Activated CD4-positive, alpha-beta T cell treated with anti-CD3 and anti-CD28 coated beads, Interleukin-2, amount 10 ng/mL, durations not matched to agents 7 days and 5 days (primary cell): ENCODE data around the gene KIAA0513. TPM values are rescaled to one million over a fixed set of nuclear protein-coding genes. Genes with fewer than 3 reads are reported as not detected.

Experiments used
- CTCF ChIA-PET: fragments of 350-600 bp; sonication (Branson Sonifier 250); formaldehyde crosslinking; loops from one replicate; lab custom pipeline; 2021; ENCODE audit warnings: antibody characterized with exemption; lab: Charles Lee
- POLR2A ChIA-PET: fragments of 350-600 bp; sonication (Branson Sonifier 250); formaldehyde crosslinking; loops from one replicate; lab custom pipeline; 2021; ENCODE audit warnings: antibody characterized with exemption; lab: Charles Lee
- DNase-seq: peaks from one replicate; pipeline ENCODE4 v3.0.0-alpha.2; 2020
- H3K27ac Mint-ChIP-seq: one replicate; pipeline ENCODE4 v1.8.0; 2021; ENCODE audit warnings: mild to moderate bottlenecking, moderate library complexity, mixed read lengths
- H3K27me3 Mint-ChIP-seq: one replicate; pipeline ENCODE4 v1.8.0; 2021; ENCODE audit warnings: mixed read lengths
- H3K36me3 Mint-ChIP-seq: one replicate; pipeline ENCODE4 v1.8.0; 2021; ENCODE audit warnings: low read depth, mixed read lengths
- H3K4me1 Mint-ChIP-seq: one replicate; pipeline ENCODE4 v1.8.0; 2021; ENCODE audit warnings: mixed read lengths
- H3K4me3 Mint-ChIP-seq: one replicate; pipeline ENCODE4 v1.8.0; 2021; ENCODE audit warnings: mild to moderate bottlenecking, moderate library complexity, mixed read lengths
- H3K9me3 Mint-ChIP-seq: one replicate; pipeline ENCODE4 v1.8.0; 2021; ENCODE audit warnings: mixed read lengths
- total RNA-seq, 2 experiments: library from RNA; stranded (reverse); gene quantifications; one replicate each; pipeline ENCODE4 v1.2.3, GENCODE V29; 2021

Gene KIAA0513
- total RNA-seq, 2 experiments from 2014 or later = 13.6 to 14.8 TPM

DNA sequence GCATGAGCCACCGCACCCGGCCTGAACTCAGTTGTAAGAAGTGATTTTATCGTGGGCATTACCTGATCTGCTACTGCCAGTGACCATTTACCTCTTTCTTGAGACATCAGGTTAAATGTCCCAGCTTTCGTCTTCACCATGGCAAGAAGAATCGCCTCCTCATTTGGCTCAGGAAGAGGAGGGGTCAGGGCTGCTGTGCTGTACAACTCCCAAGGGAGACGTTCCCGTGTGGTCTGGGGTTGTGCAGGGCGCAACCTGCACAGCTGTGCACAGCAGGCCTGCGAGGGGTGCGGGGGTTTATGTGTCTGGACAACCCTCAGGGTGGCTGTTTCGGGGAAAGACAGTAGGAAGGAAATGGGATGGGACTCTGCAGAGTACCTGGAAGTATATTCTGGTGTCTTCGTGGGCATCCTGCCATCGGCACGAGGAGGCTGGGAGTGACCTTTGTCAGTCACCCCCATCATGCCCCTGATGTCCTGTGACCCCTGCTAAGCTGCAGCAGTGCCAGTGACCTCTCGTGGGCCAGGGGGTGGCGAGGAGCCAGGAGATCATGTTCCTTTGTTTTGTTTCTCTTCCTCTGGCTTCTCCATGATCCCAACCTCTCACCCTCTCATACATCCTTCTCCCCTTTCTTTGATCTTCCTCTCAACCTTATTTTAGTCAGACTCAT lies 57.4 kb downstream of the KIAA0513 start:
- CTCF ChIA-PET = interaction anchor here (1.1 to 1.5 kb wide), 2 partner anchors 58 to 75 kb away, joined by 3 read pairs; partner anchors contain the start of gene KIAA0513
- Mint-ChIP-seq H3K4me1 (peaks cover 14% of the 10 kb centered on the region), H3K36me3 (no peaks in the 10 kb centered on the region), H3K4me3 (no peak overlapping the region), H3K9me3 (no peaks in the 10 kb centered on the region), H3K27ac (no peak overlapping the region), H3K27me3 (no peaks in the 10 kb centered on the region)
- POLR2A ChIA-PET = no interaction called here
- DNase-seq = no peak

DNA sequence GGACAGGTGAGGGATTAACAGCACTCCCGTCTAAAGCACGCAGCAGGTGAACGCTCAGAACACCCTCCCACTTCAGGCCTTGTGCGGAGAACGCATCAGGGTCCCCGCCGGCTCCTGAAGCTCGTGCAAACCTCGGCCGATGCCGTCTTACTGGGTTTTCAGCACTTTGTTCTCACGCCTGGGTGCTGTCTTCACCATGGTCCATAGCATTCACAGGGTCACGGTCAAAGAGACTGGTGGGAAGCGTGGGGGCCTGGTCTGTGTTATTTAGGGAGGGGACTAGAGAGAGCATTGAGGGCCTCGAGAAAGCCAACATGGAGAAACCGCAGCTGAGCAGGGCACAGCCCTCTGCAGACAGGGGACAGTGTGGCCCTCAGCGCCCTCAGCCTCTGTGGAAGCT lies 58.1 kb downstream of the KIAA0513 start:
- DNase-seq = no peak
- no peaks in the 10 kb centered on the region for H3K36me3 Mint-ChIP-seq
- ChIA-PET POLR2A (no interaction called here), CTCF (interaction anchor here (1.3 to 1.9 kb wide), 3 partner anchors 29 to 58 kb away, joined by 3 to 14 read pairs (median 3); partner anchors contain the start of gene KIAA0513)
- peaks cover 22% of the 10 kb centered on the region for H3K4me1 Mint-ChIP-seq
- H3K4me3 Mint-ChIP-seq = no peak overlapping the region
- no peaks in the 10 kb centered on the region for H3K27me3 Mint-ChIP-seq
- no peak overlapping the region for H3K27ac Mint-ChIP-seq
- no peaks in the 10 kb centered on the region for H3K9me3 Mint-ChIP-seq

DNA sequence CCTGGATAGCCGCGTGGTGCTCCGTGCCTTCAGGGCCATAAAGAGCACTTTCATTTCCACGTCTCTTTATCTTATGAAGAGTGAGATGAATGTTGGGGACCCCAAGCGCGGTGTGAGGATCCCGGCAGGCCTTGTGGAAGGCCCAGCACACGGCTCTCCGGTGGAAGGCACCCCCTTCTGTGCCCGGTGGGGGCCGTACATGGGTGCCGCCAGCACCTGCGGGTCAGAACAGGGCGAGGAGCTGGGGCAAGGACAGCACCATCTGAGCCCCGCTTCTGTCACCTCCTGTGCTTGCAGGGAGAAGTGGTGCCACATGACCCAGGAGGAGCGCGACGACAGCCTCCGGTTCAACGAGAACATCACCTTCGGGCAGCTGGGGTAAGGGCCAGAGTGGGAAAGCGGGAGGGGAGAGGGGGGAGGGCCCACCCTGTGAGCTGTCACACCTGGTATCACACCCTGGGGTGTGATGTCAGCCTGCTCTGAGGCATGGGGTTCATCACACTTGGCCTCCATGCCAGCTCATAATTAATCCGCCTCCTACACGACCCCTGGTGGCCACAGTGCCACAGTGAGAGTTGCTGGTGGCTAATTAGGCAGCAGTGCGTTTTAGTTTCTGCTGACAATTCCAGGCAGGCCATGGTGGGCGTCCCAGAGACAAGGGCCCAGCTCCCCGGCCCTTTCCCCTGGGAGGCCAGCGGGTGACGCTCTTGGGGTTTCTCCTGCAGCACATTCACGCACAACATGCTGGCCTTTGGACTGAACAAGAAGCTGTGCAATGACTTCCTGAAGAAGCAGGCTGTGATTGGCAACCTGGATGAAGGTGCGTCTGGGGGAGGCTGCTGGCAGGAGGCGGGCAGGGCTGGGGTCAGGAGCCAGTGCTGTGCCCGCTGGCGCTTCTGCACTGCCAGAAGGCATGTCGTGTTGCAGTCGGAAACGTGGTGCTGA lies 59.0 kb downstream of the KIAA0513 start:
- Mint-ChIP-seq H3K4me3 (no peak overlapping the region), H3K36me3 (no peaks in the 10 kb centered on the region), H3K27ac (peak overlapping the region; percentile 62), H3K4me1 (peaks cover 30% of the 10 kb centered on the region), H3K27me3 (no peaks in the 10 kb centered on the region), H3K9me3 (no peaks in the 10 kb centered on the region)
- ChIA-PET POLR2A (no interaction called here), CTCF (interaction anchor here (0.6 to 1.9 kb wide), 18 partner anchors 9 to 441 kb away, joined by 3 to 14 read pairs (median 3); partner anchors contain the start of gene KIAA0513)
- peak; percentile 82 for DNase-seq

DNA sequence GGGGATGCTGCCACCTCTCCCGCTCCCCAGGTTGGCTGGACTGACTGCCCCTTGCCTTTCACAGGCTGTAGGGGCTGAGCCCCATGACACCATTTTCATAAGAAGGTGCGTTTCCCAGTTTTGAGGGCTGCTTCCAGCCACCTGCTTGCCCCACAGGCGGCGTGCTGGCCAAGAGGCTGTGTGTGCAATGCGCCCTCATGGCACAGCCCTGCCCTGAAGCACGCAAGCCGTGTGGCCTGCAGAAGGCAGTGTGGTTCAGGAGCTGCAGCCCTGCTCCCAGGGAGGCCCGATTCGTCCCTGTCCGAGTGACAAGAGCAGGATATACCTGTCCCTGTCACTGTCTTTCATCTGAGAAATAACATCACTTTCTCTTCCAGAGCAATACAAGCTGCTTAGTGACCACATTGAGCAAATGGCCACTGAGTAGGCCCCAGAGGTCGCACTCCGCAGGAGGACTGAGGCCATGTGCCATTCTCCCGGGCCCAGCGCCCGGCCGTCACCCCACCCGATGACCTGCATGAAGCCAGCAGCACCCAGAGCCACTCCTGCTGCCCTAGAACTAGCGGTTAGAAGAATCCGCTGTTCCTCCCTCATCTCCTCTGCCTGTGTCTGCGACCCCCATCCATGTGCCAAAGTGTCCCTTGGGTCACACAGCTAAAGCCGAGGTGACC lies 60.4 kb downstream of the KIAA0513 start:
- H3K36me3 Mint-ChIP-seq = no peaks in the 10 kb centered on the region
- ChIA-PET CTCF (interaction anchor here (0.9 to 1.9 kb wide), 3 partner anchors 8 to 60 kb away, joined by 3 to 14 read pairs (median 9); partner anchors contain the start of gene KIAA0513), POLR2A (no interaction called here)

DNA sequence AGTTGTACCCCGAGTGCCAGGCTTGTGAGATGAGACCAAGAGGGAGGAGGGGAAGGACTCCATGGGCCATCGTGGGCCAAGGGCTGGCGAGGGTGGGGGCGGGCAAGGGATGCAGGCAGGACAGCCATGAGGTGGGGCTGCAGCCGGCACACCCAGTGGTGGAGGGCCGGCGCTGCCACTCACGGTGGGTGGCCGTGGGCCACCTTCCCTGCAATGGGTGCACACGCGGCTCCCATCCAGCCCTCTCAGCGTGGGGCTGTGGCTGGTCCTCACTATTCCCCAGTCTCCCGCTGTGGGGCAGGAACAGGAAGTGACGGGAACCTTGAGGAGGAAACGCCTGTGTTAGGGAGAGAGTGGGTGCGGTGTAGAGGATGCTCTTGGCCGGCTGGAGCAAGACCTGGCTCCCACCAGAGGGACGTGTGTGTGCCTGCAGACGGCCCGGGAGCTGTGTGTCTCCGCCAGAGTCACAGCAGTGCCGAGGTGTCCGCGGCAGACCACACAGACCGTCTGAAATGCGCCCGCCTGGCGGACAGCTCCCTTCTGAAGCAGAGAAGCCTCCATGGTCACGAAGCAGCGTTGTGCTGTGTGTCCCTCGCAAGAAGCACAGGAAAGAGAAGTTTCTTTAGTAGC lies 61.1 kb downstream of the KIAA0513 start:
- ChIA-PET POLR2A (no interaction called here), CTCF (no interaction called here)
- H3K4me1 Mint-ChIP-seq = peaks cover 25% of the 10 kb centered on the region
- no peaks in the 10 kb centered on the region for H3K9me3 Mint-ChIP-seq
- DNase-seq = no peak
- H3K4me3 Mint-ChIP-seq = no peak overlapping the region
- H3K27me3 Mint-ChIP-seq = no peaks in the 10 kb centered on the region
- no peaks in the 10 kb centered on the region for H3K36me3 Mint-ChIP-seq
- H3K27ac Mint-ChIP-seq = no peak overlapping the region

More for the DNA sequence above, 60.4 kb downstream of the KIAA0513 start:
- H3K9me3 Mint-ChIP-seq = no peaks in the 10 kb centered on the region
- H3K4me3 Mint-ChIP-seq = no peak overlapping the region
- peaks cover 27% of the 10 kb centered on the region for H3K4me1 Mint-ChIP-seq
- no peaks in the 10 kb centered on the region for H3K27me3 Mint-ChIP-seq
- no peak overlapping the region for H3K27ac Mint-ChIP-seq
- DNase-seq = no peak

DNA sequence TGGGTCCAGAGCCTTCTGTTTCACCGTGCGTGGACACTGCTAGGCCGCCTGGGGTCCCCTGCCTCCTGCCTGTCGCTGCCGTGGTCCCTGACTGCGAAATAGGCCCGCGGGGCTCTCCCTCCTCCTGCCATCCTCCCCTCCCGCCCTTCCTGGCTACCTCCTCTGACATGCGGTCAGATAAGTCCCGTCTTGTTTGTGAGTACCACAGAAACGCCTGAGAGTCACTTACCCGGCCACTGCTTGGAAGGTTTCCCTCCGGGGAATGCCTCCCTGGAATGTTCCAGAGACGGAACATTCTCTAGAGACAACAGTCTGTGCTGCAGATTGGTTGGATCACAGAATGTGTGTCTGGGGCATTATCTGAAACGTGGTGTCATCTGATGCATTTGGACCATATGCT lies 61.9 kb downstream of the KIAA0513 start:
- Mint-ChIP-seq H3K27me3 (no peaks in the 10 kb centered on the region), H3K36me3 (no peaks in the 10 kb centered on the region), H3K4me3 (no peak overlapping the region), H3K9me3 (no peaks in the 10 kb centered on the region), H3K27ac (no peak overlapping the region), H3K4me1 (peaks cover 25% of the 10 kb centered on the region)
- CTCF ChIA-PET = no interaction called here
- POLR2A ChIA-PET = no interaction called here
- DNase-seq = no peak

DNA sequence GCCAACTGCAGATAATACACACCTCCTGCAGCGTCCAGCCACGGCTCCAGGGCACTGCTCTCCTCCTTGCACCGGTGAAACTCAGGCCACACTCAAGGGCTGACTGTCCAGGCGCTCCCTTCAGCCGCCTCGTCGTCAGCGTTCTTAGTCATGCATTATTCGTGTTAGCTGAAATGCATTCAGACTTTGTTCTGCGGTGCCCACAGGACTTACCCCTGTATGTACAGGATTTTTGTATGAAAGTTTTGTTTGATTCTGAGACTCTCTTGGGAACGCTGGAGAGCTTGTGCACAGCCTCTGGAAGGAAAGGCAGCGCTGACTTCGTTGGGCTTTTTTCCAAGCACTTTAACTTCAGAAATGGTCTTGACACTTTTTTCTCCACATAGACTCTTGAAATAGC lies 62.6 kb downstream of the KIAA0513 start:
- ChIA-PET CTCF (interaction anchor here (1.0 kb wide), 1 partner anchor 62 kb away, joined by 3 read pairs; the partner anchor contains the start of gene KIAA0513), POLR2A (no interaction called here)
- Mint-ChIP-seq H3K4me1 (peaks cover 25% of the 10 kb centered on the region), H3K9me3 (no peaks in the 10 kb centered on the region), H3K27me3 (no peaks in the 10 kb centered on the region), H3K4me3 (no peak overlapping the region), H3K36me3 (no peaks in the 10 kb centered on the region), H3K27ac (no peak overlapping the region)
- no peak for DNase-seq

DNA sequence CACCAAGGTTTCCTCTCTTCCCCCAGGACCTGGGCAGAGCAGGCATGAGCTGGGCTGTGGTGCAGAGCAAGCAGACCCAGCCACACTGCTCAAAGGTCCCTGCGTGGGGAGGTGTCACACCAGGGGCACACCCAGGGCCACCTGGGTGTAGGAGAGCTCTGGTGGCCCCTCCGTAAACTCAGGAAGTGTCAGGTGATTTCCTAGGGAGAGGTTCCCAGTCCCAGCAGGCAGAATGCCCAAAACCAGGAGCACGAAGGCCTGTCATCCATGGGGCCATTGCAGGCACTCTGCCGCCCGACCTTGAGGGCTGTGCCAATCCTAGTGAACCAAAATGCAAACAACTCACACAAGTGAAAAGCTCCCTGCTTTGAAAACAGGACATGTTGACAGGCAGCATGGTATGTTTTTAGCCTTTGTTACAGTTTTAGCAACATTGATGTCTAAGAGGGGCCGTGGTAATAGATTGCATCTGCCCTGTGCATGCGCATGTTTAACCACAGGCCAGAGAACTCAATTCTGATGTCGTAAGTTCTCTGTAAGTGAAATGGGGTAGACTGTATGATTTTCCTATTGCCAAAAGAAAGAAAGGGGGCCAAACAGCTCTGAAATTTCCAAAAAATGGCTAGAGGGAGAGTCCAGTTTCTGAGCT lies 63.4 kb downstream of the KIAA0513 start:
- POLR2A ChIA-PET = no interaction called here

DNA sequence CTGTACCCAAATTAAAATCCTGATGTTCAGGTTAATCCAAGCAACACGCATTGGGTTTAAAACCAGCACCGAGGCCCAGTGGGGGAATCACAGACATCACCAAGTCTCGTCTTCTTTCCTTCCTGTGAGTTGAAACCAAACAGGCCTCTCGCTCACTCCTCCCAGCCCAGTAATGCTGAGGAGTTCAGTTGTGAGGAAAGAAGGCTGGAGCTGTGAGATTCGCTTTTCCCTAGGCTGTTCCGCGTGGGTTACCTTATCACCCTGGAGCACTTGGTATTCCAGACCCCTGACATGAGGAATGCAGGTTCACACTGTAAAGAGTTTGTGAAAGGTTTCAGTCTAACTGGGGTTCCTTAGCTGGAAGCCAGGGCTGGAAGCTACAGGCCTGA lies 63.9 kb downstream of the KIAA0513 start:
- Mint-ChIP-seq H3K36me3 (no peaks in the 10 kb centered on the region), H3K9me3 (no peaks in the 10 kb centered on the region), H3K4me3 (no peak overlapping the region), H3K27ac (peak overlapping the region; percentile 79), H3K27me3 (no peaks in the 10 kb centered on the region), H3K4me1 (peaks cover 22% of the 10 kb centered on the region)
- DNase-seq = no peak
- POLR2A ChIA-PET = interaction anchor here (0.6 kb wide), 1 partner anchor 56 kb away, joined by 4 read pairs; no protein-coding TSS in a partner anchor
- CTCF ChIA-PET = interaction anchor here (0.6 kb wide), 1 partner anchor 610 kb away, joined by 3 read pairs; no protein-coding TSS in a partner anchor

More for the DNA sequence above, 63.4 kb downstream of the KIAA0513 start:
- H3K4me3 Mint-ChIP-seq = no peak overlapping the region
- H3K27me3 Mint-ChIP-seq = no peaks in the 10 kb centered on the region
- H3K9me3 Mint-ChIP-seq = no peaks in the 10 kb centered on the region
- H3K27ac Mint-ChIP-seq = peak overlapping the region; percentile 79
- CTCF ChIA-PET = interaction anchor here (0.6 to 1.0 kb wide), 2 partner anchors 63 to 610 kb away, joined by 3 read pairs; partner anchors contain the start of gene KIAA0513
- H3K36me3 Mint-ChIP-seq = no peaks in the 10 kb centered on the region
- peaks cover 25% of the 10 kb centered on the region for H3K4me1 Mint-ChIP-seq
- DNase-seq = no peak

DNA sequence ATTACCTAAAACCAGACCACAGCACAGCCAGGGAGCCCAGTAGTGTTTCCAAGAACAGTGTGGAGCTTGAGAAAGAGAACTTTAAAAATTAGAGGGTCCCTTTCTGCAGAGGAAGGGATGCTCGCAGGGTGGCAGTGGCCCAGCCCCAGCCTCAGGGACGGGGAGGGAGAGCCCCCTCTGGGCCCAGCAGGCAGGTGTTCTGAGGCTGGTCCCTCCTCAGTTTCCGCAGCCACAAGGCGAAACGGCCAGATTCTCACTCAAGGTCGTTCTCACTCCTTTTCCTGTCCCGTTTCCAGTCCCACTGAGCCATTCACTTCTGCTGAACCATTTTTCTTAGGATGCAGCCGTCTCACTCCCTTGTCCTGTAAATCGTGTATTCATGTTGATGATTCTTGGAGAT lies 64.7 kb downstream of the KIAA0513 start:
- ChIA-PET POLR2A (no interaction called here), CTCF (interaction anchor here (0.6 kb wide), 1 partner anchor 16 kb away, joined by 3 read pairs; no protein-coding TSS in a partner anchor)
- no peaks in the 10 kb centered on the region for H3K27me3 Mint-ChIP-seq
- H3K36me3 Mint-ChIP-seq = no peaks in the 10 kb centered on the region
- H3K4me3 Mint-ChIP-seq = no peak overlapping the region
- no peak overlapping the region for H3K27ac Mint-ChIP-seq
- peaks cover 18% of the 10 kb centered on the region for H3K4me1 Mint-ChIP-seq
- no peak for DNase-seq
- H3K9me3 Mint-ChIP-seq = no peaks in the 10 kb centered on the region

DNA sequence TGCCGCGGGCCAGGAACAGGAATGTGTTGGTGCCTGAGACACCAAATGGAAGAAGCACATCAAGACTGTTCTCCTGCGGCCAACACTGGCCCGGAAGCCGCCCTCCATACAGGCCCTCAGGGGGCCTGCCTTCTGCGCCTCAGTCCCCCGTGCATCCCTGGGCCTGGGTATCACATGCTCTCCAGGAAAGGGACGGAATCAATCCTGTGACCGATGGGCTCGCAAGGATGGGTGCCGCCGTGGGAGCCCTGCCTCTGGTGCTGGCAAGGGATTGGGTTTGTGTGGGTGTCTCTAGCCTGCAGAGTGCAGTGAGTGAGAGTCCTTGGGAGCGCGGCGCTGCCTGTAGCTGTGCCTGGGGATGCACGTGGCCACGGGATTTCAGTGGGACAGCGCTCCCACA lies 65.3 kb downstream of the KIAA0513 start:
- no peak overlapping the region for H3K4me3 Mint-ChIP-seq
- no peaks in the 10 kb centered on the region for H3K27me3 Mint-ChIP-seq
- DNase-seq = no peak
- no peaks in the 10 kb centered on the region for H3K36me3 Mint-ChIP-seq
- no peak overlapping the region for H3K27ac Mint-ChIP-seq
- CTCF ChIA-PET = no interaction called here
- H3K4me1 Mint-ChIP-seq = peaks cover 18% of the 10 kb centered on the region
- POLR2A ChIA-PET = no interaction called here
- H3K9me3 Mint-ChIP-seq = no peaks in the 10 kb centered on the region
